DND-41 (cell line): ENCODE results near the gene TMEM164.

Experiments
- ATAC-seq: fragments of 200-7000 bp; cut with Tn5 transposase; 3 replicates; pipeline ENCODE4 v1.9.1; 2021; ENCODE audit warnings: low read depth; ENCODE audit not compliant: insufficient read depth
- DNase-seq: peaks from one replicate; pipeline ENCODE4 v3.0.0-alpha.2; 2020
- H2AFZ ChIP-seq: 2 replicates; pipeline ENCODE4 v1.6.0; 2012; ENCODE audit warnings: low read depth, low read length
- H3K27ac ChIP-seq: 2 replicates; pipeline ENCODE4 v1.5.1; 2012; ENCODE audit warnings: low read length, inconsistent platforms
- H3K27me3 ChIP-seq: fragments of 200-600 bp; sonication (generic); 2 replicates; pipeline ENCODE4 v1.6.0; 2012; ENCODE audit warnings: low read length, mild to moderate bottlenecking, inconsistent platforms; ENCODE audit not compliant: insufficient read depth, poor library complexity
- H3K36me3 ChIP-seq: 2 replicates; pipeline ENCODE4 v1.5.1; 2012; ENCODE audit warnings: low read length, inconsistent platforms; ENCODE audit not compliant: insufficient read depth
- H3K4me1 ChIP-seq: 2 replicates; pipeline ENCODE4 v1.5.1; 2012; ENCODE audit warnings: mild to moderate bottlenecking, low read length; ENCODE audit not compliant: insufficient read depth
- H3K4me2 ChIP-seq: 2 replicates; pipeline ENCODE4 v1.6.0; 2012; ENCODE audit warnings: mild to moderate bottlenecking, moderate library complexity, low read length, inconsistent platforms; ENCODE audit not compliant: insufficient read depth
- H3K4me3 ChIP-seq, 2 experiments: fragments of 200-600 bp in 1 of 2; shearing (Covaris generic) in 1 of 2; 2 replicates each; pipeline ENCODE4 v1.5.1; 2012 to 2016; ENCODE audit warnings: inconsistent platforms in 2 of 2, low read length in 2 of 2, mild to moderate bottlenecking in 2 of 2, low read depth in 1 of 2, moderate library complexity in 1 of 2
- H3K79me2 ChIP-seq: 2 replicates; pipeline ENCODE4 v1.6.0; 2012; ENCODE audit warnings: low read length, inconsistent platforms; ENCODE audit not compliant: insufficient read depth
- H3K9ac ChIP-seq: 2 replicates; pipeline ENCODE4 v1.6.0; 2012; ENCODE audit warnings: low read depth, mild to moderate bottlenecking, inconsistent platforms, low read length, moderate library complexity
- H3K9me3 ChIP-seq: 2 replicates; pipeline ENCODE4 v1.5.1; 2012; ENCODE audit warnings: low read length, moderate library complexity, mild to moderate bottlenecking, inconsistent platforms; ENCODE audit not compliant: insufficient read depth, severe bottlenecking
- H4K20me1 ChIP-seq: 2 replicates; pipeline ENCODE4 v1.6.0; 2012; ENCODE audit warnings: low read length; ENCODE audit not compliant: insufficient read depth
- EZH2 ChIP-seq: IDR thresholded peaks from 3 replicates; pipeline ENCODE4 v1.6.1; 2012; ENCODE audit warnings: borderline replicate concordance, low read depth, mild to moderate bottlenecking, moderate library complexity, low read length, inconsistent platforms; ENCODE audit not compliant: severe bottlenecking
- TF ChIP-seq, protein P1 (sequence below): IDR thresholded peaks from 2 replicates; pipeline ENCODE4 v1.5.1; 2012; ENCODE audit warnings: borderline replicate concordance, low read length, moderate library complexity, mild to moderate bottlenecking; ENCODE audit not compliant: poor library complexity, severe bottlenecking; ENCODE audit errors: extremely low read depth

Gene TMEM164

DNA sequence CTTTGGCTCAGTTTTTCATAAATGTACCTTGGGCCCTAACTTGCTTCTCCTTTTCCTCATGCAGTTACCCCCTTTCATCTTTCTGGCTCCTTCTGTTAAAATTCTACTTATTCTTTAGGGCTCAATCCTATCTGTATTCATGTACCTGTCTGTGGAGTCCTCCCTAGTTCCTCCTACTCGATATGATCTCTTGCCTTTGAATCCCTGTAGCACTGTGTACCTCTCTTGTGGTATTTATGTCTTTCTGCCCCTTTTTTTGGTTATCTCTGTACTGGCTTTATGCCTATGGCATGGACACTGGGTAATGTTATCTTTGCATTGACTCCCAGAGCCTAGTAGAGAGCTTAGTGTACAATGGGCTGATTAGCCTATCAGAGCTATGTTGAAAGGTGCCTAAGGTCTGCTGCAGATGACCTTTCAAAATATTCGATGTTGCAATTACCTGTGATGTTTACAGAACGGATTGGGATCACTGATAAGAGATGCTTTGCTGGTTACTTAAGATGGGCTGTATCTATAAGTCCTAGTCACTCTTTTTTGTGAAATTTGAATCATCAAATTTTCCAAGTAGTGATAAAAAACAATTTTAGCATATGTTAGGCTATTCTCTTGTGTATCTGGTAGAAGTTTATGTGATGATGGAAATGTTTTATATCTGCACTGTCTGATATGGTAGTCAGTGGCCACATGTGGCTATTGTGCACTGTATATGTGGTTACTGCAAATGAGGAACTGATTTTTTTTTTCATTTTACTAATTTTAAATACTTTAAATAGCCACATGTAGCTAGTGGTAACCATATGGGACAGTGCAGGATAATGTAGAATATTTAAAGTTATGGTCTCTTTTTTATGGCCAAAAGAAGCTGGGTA, 33.5 kb downstream of the TMEM164 start:
- no peak overlapping the region for H3K27ac ChIP-seq
- no peak overlapping the region for H2AFZ ChIP-seq
- H3K27me3 ChIP-seq: no peaks in the 10 kb centered on the region
- no peak for ATAC-seq
- no peaks in the 10 kb centered on the region for H3K4me1 ChIP-seq
- H3K79me2 ChIP-seq: no peaks in the 10 kb centered on the region
- H3K36me3 ChIP-seq: no peaks in the 10 kb centered on the region
- no peak for TF ChIP-seq EZH2
- TF ChIP-seq, protein P1, sequence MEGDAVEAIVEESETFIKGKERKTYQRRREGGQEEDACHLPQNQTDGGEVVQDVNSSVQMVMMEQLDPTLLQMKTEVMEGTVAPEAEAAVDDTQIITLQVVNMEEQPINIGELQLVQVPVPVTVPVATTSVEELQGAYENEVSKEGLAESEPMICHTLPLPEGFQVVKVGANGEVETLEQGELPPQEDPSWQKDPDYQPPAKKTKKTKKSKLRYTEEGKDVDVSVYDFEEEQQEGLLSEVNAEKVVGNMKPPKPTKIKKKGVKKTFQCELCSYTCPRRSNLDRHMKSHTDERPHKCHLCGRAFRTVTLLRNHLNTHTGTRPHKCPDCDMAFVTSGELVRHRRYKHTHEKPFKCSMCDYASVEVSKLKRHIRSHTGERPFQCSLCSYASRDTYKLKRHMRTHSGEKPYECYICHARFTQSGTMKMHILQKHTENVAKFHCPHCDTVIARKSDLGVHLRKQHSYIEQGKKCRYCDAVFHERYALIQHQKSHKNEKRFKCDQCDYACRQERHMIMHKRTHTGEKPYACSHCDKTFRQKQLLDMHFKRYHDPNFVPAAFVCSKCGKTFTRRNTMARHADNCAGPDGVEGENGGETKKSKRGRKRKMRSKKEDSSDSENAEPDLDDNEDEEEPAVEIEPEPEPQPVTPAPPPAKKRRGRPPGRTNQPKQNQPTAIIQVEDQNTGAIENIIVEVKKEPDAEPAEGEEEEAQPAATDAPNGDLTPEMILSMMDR: no peak
- DNase-seq: no peak
- H3K9me3 ChIP-seq: no peaks in the 10 kb centered on the region
- no peak overlapping the region for H3K4me2 ChIP-seq
- H3K9ac ChIP-seq: no peak overlapping the region
- H4K20me1 ChIP-seq: no peaks in the 10 kb centered on the region
- H3K4me3 ChIP-seq: no peak overlapping the region

DNA sequence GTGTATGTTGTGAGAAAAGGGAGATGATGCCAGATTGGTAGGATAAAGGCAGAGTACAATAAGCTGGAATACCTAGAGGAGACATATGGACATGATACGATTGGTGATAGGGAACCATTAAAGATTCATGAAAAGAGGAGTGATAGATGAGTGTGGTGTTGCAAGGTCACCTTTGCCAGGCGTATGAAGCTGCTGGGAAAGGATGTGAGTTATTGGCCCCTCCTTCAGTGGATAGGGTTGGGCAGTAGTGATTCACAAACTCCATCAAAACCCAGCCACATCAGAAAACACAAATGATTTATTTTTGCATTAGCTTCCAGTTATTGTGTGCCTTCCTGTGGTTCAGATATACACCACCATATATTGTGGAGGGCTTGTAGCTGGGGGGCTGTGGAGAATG, 34.3 kb downstream of the TMEM164 start:
- H2AFZ ChIP-seq: no peak overlapping the region
- no peak overlapping the region for H3K4me3 ChIP-seq
- no peaks in the 10 kb centered on the region for H3K4me1 ChIP-seq
- no peak for TF ChIP-seq EZH2
- TF ChIP-seq, protein P1: no peak
- H3K4me2 ChIP-seq: no peak overlapping the region
- DNase-seq (no peak), ATAC-seq (no peak)
- no peaks in the 10 kb centered on the region for H3K79me2 ChIP-seq
- H3K27ac ChIP-seq: no peak overlapping the region
- no peaks in the 10 kb centered on the region for H3K36me3 ChIP-seq
- H3K9ac ChIP-seq: no peak overlapping the region
- H4K20me1 ChIP-seq: no peaks in the 10 kb centered on the region
- no peaks in the 10 kb centered on the region for H3K27me3 ChIP-seq
- H3K9me3 ChIP-seq: no peaks in the 10 kb centered on the region

DNA sequence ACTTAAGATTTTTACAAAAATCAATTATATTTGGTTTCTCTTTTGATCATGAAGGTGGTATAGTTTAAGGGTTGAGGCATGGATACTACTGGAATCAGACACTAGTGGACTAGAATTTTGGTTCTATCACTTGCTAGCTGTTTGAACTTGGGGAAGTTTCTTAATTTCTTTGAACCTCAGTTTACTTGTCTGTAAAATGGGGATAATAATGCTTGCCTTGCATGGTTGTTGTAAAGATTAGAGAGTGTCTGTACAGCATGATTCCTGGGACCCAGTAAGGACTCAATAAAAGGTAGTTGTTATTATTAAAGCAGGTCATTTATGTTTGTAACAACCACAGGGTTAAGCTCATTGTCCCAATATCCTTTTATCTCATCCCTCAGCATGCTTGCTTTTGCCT, 36.0 kb downstream of the TMEM164 start:
- no peaks in the 10 kb centered on the region for H3K79me2 ChIP-seq
- H3K9me3 ChIP-seq: no peaks in the 10 kb centered on the region
- no peak for ATAC-seq
- H3K4me1 ChIP-seq: no peaks in the 10 kb centered on the region
- H4K20me1 ChIP-seq: no peaks in the 10 kb centered on the region
- TF ChIP-seq EZH2: no peak
- TF ChIP-seq, protein P1: no peak
- H3K27me3 ChIP-seq: no peaks in the 10 kb centered on the region
- no peak overlapping the region for H3K9ac ChIP-seq
- no peak overlapping the region for H3K27ac ChIP-seq
- H3K4me2 ChIP-seq: no peak overlapping the region
- no peak for DNase-seq
- no peak overlapping the region for H3K4me3 ChIP-seq
- no peaks in the 10 kb centered on the region for H3K36me3 ChIP-seq
- H2AFZ ChIP-seq: no peak overlapping the region
